Body of pancreas (tissue), 4 donors: ENCODE data around the gene RFX4.

ENCODE experiments used
- POLR2A ChIP-seq, 3 donors: fragments of 450-650 bp; IDR thresholded peaks; one replicate each; pipeline ENCODE4 v1.6.1; 2016; ENCODE audit warnings: antibody characterized with exemption in 3 of 3, mild to moderate bottlenecking in 2 of 3
- TF ChIP-seq, protein P1 (sequence below), 7 experiments: fragments of 450-650 bp in 4 of 7; fragments of 200-600 bp in 3 of 7; sonication (generic) in 3 of 7; IDR thresholded peaks; one replicate each; pipeline ENCODE4 v1.5.1; 2016 to 2019; ENCODE audit warnings: antibody characterized with exemption in 7 of 7

DNA sequence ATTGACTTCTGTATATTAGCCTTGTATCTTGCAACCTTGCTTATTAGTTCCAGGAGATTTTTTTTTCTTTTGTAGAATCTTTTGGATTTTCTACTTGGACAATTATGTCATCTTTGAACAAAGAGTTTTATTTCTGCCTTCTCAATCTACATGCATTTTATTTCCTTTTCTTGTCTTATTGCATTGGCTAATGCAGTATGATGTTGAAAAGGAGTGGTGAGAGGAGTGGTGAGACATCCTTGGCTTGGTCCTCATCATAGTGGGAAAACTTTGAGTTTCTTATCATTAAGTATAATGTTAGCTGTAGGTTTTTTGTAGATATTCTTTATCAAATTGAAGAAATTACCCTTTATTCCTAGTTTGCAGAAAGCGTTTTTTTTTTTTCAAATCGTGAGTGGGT is 80.6 kb downstream of the RFX4 start:
- TF ChIP-seq, protein P1, sequence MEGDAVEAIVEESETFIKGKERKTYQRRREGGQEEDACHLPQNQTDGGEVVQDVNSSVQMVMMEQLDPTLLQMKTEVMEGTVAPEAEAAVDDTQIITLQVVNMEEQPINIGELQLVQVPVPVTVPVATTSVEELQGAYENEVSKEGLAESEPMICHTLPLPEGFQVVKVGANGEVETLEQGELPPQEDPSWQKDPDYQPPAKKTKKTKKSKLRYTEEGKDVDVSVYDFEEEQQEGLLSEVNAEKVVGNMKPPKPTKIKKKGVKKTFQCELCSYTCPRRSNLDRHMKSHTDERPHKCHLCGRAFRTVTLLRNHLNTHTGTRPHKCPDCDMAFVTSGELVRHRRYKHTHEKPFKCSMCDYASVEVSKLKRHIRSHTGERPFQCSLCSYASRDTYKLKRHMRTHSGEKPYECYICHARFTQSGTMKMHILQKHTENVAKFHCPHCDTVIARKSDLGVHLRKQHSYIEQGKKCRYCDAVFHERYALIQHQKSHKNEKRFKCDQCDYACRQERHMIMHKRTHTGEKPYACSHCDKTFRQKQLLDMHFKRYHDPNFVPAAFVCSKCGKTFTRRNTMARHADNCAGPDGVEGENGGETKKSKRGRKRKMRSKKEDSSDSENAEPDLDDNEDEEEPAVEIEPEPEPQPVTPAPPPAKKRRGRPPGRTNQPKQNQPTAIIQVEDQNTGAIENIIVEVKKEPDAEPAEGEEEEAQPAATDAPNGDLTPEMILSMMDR (IDR thresholded peaks at IDR 0.05) = no peak
- no peak for TF ChIP-seq POLR2A (IDR thresholded peaks at IDR 0.05)
